Myocyte (in vitro differentiated cells): ENCODE measurements around the gene MYL3. TPM values are rescaled to one million over a fixed set of nuclear protein-coding genes. Genes with fewer than 3 reads are reported as not detected.

Experiments
- DNase-seq: peaks from one replicate; pipeline ENCODE4 v3.0.0-alpha.2; 2012; ENCODE audit warnings: low read depth
- total RNA-seq: library from RNA; depleted of rRNA; stranded (reverse); fragments of >200 nt; gene quantifications from 2 replicates; pipeline ENCODE4 v1.2.3, GENCODE V29; 2014

Gene MYL3
- total RNA-seq, 1 donor from 2014 or later, result 7.8 TPM

GRCh38 chr3:46883054-46883829 is 20.0 kb upstream of the MYL3 start:
- DNase-seq, result no peak

- DNase-seq, result no peak
Observed at GRCh38 chr3:46882377-46883053, 19.3 kb upstream of the MYL3 start.

DNA sequence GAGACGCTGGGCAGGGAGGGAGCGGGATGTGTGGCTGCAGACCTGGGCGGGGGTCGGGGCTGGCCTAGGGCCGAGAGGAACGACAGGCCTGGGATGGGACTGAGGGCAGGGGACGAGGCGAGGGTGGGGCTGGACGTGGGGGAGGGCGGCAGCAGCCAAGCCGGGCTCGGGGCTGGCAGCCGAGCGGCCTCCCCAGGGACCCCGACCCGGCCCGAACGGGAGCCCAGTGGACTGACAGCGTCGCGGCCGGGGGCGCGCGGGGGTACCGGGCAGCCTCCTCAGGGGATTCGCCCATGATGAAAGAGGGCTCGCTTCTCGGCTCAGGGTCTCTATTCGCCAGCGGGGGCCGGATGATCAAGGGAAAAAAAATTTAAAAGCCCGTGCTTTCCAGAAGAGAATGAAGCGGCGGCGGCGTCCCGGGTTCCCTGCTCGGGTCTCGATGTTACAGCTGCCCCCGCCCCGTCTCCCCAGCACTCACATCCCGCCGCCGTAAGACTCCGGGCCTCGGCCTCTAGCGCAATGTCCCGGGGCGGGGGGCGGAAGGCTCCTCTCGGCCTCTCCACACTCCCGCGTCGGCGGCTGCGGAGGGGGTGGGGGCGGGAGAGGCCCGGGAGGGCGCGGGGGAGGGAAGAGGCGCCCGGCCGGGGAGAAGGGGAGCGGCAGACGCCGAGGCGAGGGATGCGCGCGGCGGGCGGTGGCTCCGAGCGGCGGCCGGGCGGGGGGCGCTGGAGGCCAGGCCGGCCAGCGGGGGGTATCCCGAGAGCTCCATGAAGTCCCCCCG is 18.5 kb upstream of the MYL3 start:
- no peak for DNase-seq

GRCh38 chr3:46880884-46881595 is 17.8 kb upstream of the MYL3 start:
- DNase-seq, result no peak

GRCh38 chr3:46878781-46879436 is 15.7 kb upstream of the MYL3 start:
- DNase-seq, result peak; percentile 58

GRCh38 chr3:46877406-46878125 is 14.3 kb upstream of the MYL3 start, which contains the start of gene PTH1R:
PTH1R (plus strand) TSS chr3:46877721; CDS start chr3:46883560, 5,839 bp downstream.
- DNase-seq, result no peak

DNA sequence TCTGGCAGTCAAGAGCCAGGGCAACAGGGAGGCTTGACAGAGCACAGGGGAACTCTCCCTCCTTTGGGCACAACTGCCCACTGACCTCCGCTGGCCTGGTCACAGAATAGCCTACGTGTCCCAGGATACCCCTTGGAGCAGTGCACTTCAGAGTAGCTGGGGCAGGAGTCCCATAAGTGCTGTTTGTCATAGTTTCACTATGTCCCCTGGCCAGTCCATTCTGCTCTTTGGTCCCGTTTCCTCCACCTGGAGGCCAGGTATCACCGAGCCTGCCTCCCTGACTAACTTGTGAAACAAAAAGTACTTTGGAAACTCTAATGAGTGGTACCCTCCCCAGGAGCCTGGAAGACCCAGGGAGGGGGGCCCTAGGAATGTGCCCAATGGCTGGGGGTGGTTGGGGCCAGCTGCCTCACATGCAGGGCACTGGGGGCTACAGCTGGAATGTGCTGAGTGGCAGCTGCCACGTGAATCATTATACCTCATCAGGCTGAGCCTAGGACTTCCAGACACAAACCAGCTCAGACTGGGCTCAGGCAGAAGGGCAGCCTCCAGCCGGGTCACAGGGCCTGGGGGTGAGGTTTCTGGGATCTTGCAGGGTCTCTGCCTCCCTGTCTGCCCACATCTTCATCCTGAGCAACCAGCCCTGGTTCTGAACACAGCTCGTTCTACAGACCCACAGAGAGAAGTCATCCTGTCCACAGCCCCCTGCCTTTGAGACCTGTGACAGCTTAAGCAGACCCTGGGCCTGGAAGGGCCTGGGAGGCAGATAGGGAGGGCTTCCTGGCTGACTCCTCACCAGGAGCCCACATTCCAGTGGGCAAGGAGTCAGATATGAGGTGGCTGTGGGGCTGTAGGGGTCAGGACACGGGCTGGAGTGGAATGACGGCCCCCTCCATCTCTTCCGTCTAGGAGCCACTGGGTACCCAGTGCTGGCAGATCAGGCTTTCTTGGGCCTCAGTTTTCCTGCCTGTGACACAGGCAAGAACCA is 13.4 kb upstream of the MYL3 start:
- no peak for DNase-seq

DNA sequence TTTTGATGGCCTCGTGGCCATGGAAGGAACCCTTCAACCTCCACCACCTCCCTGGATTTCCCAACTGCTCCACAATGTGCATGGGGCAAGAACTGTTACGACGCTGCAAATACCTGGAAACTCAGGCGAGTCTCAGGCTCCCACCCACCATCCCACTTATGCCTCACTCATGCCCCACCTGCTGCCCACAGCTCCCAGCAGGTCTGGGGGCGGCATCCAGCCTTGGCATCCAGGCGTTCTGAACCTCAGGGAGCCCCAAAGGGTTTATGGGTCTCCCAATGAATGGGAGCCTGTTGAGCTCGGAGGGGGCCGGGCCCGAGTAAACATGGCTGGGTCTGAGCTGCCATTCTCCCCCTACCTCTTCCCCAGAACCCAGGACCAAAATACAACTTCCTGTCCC is 12.3 kb upstream of the MYL3 start:
- no peak for DNase-seq

DNA sequence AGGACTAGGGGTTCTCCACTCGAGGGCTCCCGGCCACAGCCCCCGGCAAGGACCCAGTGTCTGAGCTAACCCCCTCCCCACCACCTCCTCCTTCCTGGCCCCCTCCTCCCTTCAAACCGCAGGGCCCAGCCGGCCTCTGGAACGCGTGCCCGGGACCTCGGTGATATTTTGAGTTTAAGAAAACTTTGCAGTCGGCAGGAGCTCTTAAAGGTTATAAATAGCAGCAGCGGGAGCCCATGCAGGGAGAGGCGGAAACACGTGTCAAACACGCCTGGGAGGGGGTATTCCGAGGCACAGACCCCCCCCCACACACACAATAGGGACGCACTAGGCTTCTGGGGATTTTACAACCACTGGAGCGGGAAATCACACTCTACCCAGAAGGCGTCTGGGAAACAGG is 11.2 kb upstream of the MYL3 start:
- no peak for DNase-seq

- DNase-seq, result no peak
Observed at GRCh38 chr3:46873521-46873920, 10.3 kb upstream of the MYL3 start.

GRCh38 chr3:46871222-46871621 is 8.0 kb upstream of the MYL3 start:
- no peak for DNase-seq

GRCh38 chr3:46870651-46871050 is 7.4 kb upstream of the MYL3 start:
- no peak for DNase-seq

DNA sequence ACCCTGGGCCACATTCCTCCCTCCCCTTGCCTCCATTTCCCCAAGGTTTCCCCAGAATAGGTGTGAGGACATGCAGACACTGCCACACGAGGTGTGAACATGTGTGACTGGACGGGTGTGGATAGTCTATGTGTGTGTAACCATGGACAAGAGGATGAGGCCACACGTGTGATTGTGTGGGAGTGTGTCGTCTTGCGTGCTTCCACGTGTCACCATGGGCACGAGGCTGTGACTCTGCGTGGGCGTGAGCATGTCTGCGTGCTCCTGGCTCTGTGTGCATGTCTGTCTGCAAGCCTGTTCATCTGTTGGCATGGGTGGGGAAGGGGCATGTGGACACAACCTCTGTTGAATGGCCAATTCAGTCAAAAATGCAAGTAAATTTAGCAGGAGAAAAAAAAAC is 6.2 kb upstream of the MYL3 start:
- no peak for DNase-seq

GRCh38 chr3:46868948-46869347 is 5.7 kb upstream of the MYL3 start:
- no peak for DNase-seq

DNA sequence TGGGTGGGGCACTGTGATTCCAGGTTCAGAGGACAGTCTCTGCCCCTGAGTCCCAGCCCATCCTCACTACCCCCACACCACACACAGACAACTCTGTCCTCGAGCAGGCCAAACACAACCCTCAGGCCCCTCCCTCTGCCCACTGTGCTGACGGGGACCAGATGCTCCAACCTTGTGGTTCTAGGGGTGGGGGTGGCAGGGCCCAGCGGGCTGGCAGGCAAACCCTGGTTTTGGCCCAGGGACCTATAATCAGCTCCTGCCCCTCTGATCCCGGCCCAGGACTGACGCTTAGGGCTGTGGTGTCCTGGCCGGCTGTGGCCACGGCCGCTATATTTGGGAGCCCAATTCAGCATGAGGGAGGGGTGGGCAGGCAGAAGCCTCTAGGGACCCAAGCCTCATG is 5.0 kb upstream of the MYL3 start:
- peak; percentile 83 for DNase-seq

- DNase-seq, result no peak
Observed at GRCh38 chr3:46867550-46867898, 4.3 kb upstream of the MYL3 start.

- DNase-seq, result peak; percentile 63
Observed at GRCh38 chr3:46866720-46867549, 3.7 kb upstream of the MYL3 start.

GRCh38 chr3:46866032-46866595 is 2.9 kb upstream of the MYL3 start:
- DNase-seq, result no peak
